Measurements from ENCODE around the gene RAB33B.
A peak's percentile ranks its signal among the peaks of the same experiment; 100 is the strongest.

Gene RAB33B

GRCh38 chr4:139450586-139450985 is 3.3 kb upstream of the RAB33B start:
- TF ChIP-seq REST (IDR thresholded peaks at IDR 0.05; ENCODE audit: insufficient replicate concordance, low read depth): no peak
- no peak for TF ChIP-seq GABPA (IDR thresholded peaks at IDR 0.05; ENCODE audit: low read depth)
- no peak for TF ChIP-seq POLR2AphosphoS5 (IDR thresholded peaks at IDR 0.05; ENCODE audit: low read depth)
- no peak for TF ChIP-seq SPI1 (IDR thresholded peaks at IDR 0.05; ENCODE audit: borderline replicate concordance, low read depth)
- TF ChIP-seq CTCF (IDR thresholded peaks at IDR 0.05; ENCODE audit: insufficient read depth, low read length): no peak
- Histone ChIP-seq H3K27me3 (ENCODE audit: insufficient read depth, poor library complexity, severe bottlenecking) (no peaks in the 10 kb centered on the region), H3K27ac (replicated peaks) (no peak overlapping the region), H3K4me3 (replicated peaks; ENCODE audit: insufficient read depth, low read length) (no peak overlapping the region)
- no peak for DNase-seq (ENCODE audit: low read depth in 1 of 2, low spot score in 1 of 2)

- no peak overlapping the region for H3K4me3 ChIP-seq (replicated peaks; ENCODE audit: insufficient read depth, low read length)
- DNase-seq (ENCODE audit: low read depth in 1 of 2, low spot score in 1 of 2): no peak
- no peaks in the 10 kb centered on the region for H3K27me3 ChIP-seq (ENCODE audit: insufficient read depth, poor library complexity, severe bottlenecking)
- TF ChIP-seq SPI1 (IDR thresholded peaks at IDR 0.05; ENCODE audit: borderline replicate concordance, low read depth) (no peak), POLR2AphosphoS5 (IDR thresholded peaks at IDR 0.05; ENCODE audit: low read depth) (no peak), REST (IDR thresholded peaks at IDR 0.05; ENCODE audit: insufficient replicate concordance, low read depth) (no peak), CTCF (IDR thresholded peaks at IDR 0.05; ENCODE audit: insufficient read depth, low read length) (no peak), GABPA (IDR thresholded peaks at IDR 0.05; ENCODE audit: low read depth) (no peak)
- peak overlapping the region; percentile 90 for H3K27ac ChIP-seq (replicated peaks)
Observed at GRCh38 chr4:139451997-139452396, 1.9 kb upstream of the RAB33B start.

GRCh38 chr4:139453041-139453370 is 915 bp upstream of the RAB33B start:
- Histone ChIP-seq H3K27ac (replicated peaks) (peak overlapping the region; percentile 90), H3K27me3 (ENCODE audit: insufficient read depth, poor library complexity, severe bottlenecking) (no peaks in the 10 kb centered on the region), H3K4me3 (replicated peaks; ENCODE audit: insufficient read depth, low read length) (peak overlapping the region; percentile 100)
- peak; percentile 47 to 83 for DNase-seq (ENCODE audit: low read depth in 1 of 2, low spot score in 1 of 2)
- no peak for TF ChIP-seq POLR2AphosphoS5 (IDR thresholded peaks at IDR 0.05; ENCODE audit: low read depth)
- TF ChIP-seq SPI1 (IDR thresholded peaks at IDR 0.05; ENCODE audit: borderline replicate concordance, low read depth): no peak
- TF ChIP-seq REST (IDR thresholded peaks at IDR 0.05; ENCODE audit: insufficient replicate concordance, low read depth): no peak
- peak; percentile 19 for TF ChIP-seq CTCF (IDR thresholded peaks at IDR 0.05; ENCODE audit: insufficient read depth, low read length)
